ENCODE data around the gene MYH15. TPM values are rescaled to one million over a fixed set of nuclear protein-coding genes. Genes with fewer than 3 reads are reported as not detected.

The MYH15 gene
- total RNA-seq, 1 donor from 2014 or later, result not detected

DNA sequence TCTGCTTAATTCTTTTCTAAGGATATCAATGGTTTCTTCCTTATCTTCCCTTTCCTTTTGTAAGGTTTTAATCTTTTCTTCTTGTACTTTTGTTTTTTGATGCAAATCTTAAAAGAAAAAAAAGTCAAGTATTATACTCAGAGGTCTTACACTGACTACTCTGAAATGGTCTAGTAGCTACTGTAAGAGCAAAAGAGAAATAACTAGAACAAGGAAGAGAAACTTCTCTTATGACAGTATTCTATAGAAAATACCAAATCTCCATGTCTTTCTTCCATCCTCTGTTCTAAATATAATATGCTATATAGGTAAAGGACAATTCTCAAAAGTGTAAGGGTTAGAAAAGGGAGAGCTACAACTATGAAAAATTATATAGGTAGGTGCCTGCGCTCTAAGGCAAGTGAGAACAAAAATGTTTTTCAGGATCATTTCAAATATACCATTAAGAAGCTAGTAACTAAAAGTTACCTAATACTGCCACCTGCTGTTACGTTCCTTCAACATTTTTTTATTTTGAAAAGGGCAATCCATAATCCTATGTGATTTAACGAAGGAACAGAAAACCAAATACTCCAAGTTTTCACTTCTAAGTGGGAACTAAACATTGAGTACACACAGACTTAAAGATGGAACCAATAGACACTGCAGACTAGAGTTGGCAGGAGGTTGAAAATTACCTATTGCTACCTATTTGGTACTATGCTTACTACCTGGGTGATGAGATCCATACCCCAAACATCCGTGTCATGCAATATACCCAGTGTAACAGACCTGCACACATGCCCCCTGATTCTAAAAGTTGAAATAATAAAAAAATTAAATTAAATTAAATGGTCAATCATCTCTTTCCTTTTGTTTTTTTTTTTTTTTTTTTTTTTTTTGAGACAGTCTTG lies 42.1 kb upstream of the MYH15 start:
- Histone ChIP-seq H3K27me3 (no peaks in the 10 kb centered on the region), H3K9me3 (no peaks in the 10 kb centered on the region), H3K4me1 (no peaks in the 10 kb centered on the region), H3K36me3 (no peaks in the 10 kb centered on the region), H3K4me3 (no peak overlapping the region), H3K27ac (no peak overlapping the region)
- intact Hi-C loops (cut with DNase I), result loop anchor here (5.0 kb wide), 1 partner anchor 60 kb away; no protein-coding TSS in a partner anchor
- TF ChIP-seq POLR2A (IDR thresholded peaks at IDR 0.05) (no peak), POLR2AphosphoS5 (IDR thresholded peaks at IDR 0.05; ENCODE audit: insufficient read depth in 1 of 2, low read depth in 1 of 2) (peak in 1 of 2 donors; percentile 11), CTCF (IDR thresholded peaks at IDR 0.05) (peak in 2 of 3 experiments; percentile 52 to 62)
- DNase-seq (ENCODE audit: extremely low spot score in 2 of 2), result no peak

- TF ChIP-seq CTCF (IDR thresholded peaks at IDR 0.05) (no peak), POLR2A (IDR thresholded peaks at IDR 0.05) (no peak), POLR2AphosphoS5 (IDR thresholded peaks at IDR 0.05; ENCODE audit: insufficient read depth in 1 of 2, low read depth in 1 of 2) (no peak)
- Histone ChIP-seq H3K4me1 (no peaks in the 10 kb centered on the region), H3K36me3 (no peaks in the 10 kb centered on the region), H3K9me3 (no peaks in the 10 kb centered on the region), H3K4me3 (no peak overlapping the region), H3K27ac (no peak overlapping the region), H3K27me3 (no peaks in the 10 kb centered on the region)
- intact Hi-C loops (cut with DNase I), result no loop called here
- no peak for DNase-seq (ENCODE audit: extremely low spot score in 2 of 2)
Measured at GRCh38 chr3:108548886-108549285, 38.5 kb upstream of the MYH15 start.

- Histone ChIP-seq H3K27me3 (no peaks in the 10 kb centered on the region), H3K4me3 (no peak overlapping the region), H3K4me1 (no peaks in the 10 kb centered on the region), H3K27ac (no peak overlapping the region), H3K36me3 (no peaks in the 10 kb centered on the region), H3K9me3 (no peaks in the 10 kb centered on the region)
- intact Hi-C loops (cut with DNase I), result no loop called here
- TF ChIP-seq POLR2AphosphoS5 (IDR thresholded peaks at IDR 0.05; ENCODE audit: insufficient read depth in 1 of 2, low read depth in 1 of 2) (no peak), POLR2A (IDR thresholded peaks at IDR 0.05) (no peak), CTCF (IDR thresholded peaks at IDR 0.05) (no peak)
- no peak for DNase-seq (ENCODE audit: extremely low spot score in 2 of 2)
Measured at GRCh38 chr3:108548304-108548703, 37.9 kb upstream of the MYH15 start.

- intact Hi-C loops (cut with DNase I), result no loop called here
- Histone ChIP-seq H3K4me1 (no peaks in the 10 kb centered on the region), H3K9me3 (no peaks in the 10 kb centered on the region), H3K4me3 (no peak overlapping the region), H3K36me3 (no peaks in the 10 kb centered on the region), H3K27ac (no peak overlapping the region), H3K27me3 (no peaks in the 10 kb centered on the region)
- DNase-seq (ENCODE audit: extremely low spot score in 2 of 2), result no peak
- no peak for TF ChIP-seq POLR2AphosphoS5 (IDR thresholded peaks at IDR 0.05; ENCODE audit: insufficient read depth in 1 of 2, low read depth in 1 of 2)
- no peak for TF ChIP-seq POLR2A (IDR thresholded peaks at IDR 0.05)
- no peak for TF ChIP-seq CTCF (IDR thresholded peaks at IDR 0.05)
Measured at GRCh38 chr3:108546692-108547091, 36.3 kb upstream of the MYH15 start.

DNA sequence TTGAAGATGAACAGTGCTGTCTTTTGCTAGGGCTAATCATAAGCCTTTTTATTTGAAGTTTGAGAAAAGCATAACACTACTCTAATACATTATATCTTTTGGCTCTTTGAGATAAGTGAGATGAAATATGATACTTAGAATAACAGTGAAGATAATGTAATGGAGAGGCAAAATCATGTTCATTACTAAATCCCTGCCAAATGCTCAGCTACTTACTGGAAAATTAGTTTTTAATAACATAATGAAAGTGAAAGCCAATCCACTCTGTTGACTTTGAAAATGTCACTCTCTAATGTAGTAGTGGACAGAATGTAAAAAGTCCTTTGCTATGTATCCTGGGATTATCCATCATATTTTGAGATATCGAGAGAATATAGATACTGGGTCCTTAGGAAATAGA lies 35.9 kb upstream of the MYH15 start:
- Histone ChIP-seq H3K4me1 (no peaks in the 10 kb centered on the region), H3K36me3 (no peaks in the 10 kb centered on the region), H3K27me3 (no peaks in the 10 kb centered on the region), H3K4me3 (no peak overlapping the region), H3K27ac (no peak overlapping the region), H3K9me3 (no peaks in the 10 kb centered on the region)
- intact Hi-C loops (cut with DNase I), result no loop called here
- TF ChIP-seq POLR2AphosphoS5 (IDR thresholded peaks at IDR 0.05; ENCODE audit: insufficient read depth in 1 of 2, low read depth in 1 of 2) (no peak), CTCF (IDR thresholded peaks at IDR 0.05) (no peak), POLR2A (IDR thresholded peaks at IDR 0.05) (no peak)
- DNase-seq (ENCODE audit: extremely low spot score in 2 of 2), result no peak

Measured in vagina (tissue), 2 donors.